Testis (tissue), 2 donors: ENCODE results near the gene NAGA.

Source experiments
- CTCF ChIP-seq, 3 experiments: fragments of 450-650 bp in 2 of 3; fragments of 200-600 bp in 1 of 3; sonication (generic) in 1 of 3; IDR thresholded peaks; one replicate each; pipeline ENCODE4 v1.5.1; 2016 to 2019; ENCODE audit warnings: antibody characterized with exemption in 3 of 3, mild to moderate bottlenecking in 2 of 3, moderate library complexity in 1 of 3
- POLR2A ChIP-seq: fragments of 450-650 bp; IDR thresholded peaks from one replicate; pipeline ENCODE4 v1.6.1; 2017; ENCODE audit warnings: antibody characterized with exemption, mild to moderate bottlenecking, moderate library complexity

GRCh38 chr22:42072606-42073330 lies 2.2 kb upstream of the NAGA start:
- TF ChIP-seq CTCF (IDR thresholded peaks at IDR 0.05) (no peak), POLR2A (no peak)
